ENCODE measurements around the gene EGR2. TPM values are rescaled to one million over a fixed set of nuclear protein-coding genes. Genes with fewer than 3 reads are reported as not detected.

Gene EGR2
- total and polyA plus RNA-seq, 10 of the 15 experiments (the other 5 are each of a cell fraction or from before 2014, with no cell fraction given): 8.3 to 56.5 (median 16.2) TPM

DNA sequence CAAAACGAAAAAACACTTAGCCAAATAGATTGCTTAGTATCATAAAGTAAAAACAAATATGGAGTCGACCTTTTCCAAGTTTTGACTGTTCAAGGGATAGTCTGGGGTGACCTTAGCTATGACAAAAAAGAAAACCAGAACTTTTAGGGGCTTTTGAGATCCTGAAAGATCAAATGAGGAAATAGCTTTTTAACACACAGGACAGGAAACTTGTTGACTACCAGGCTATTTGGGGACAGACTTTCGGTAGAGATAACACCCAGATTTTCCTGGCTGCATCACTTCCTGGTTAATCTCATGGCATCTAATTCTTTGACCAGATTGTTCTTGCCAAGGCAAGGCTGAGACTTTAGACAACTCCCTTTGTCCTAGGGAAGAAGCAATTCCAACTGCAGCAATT, 34.5 kb upstream of the EGR2 start:
- 0 out of 2 replicates have a peak overlapping the region, but pooled peaks have one; percentile 15 for H3K27ac ChIP-seq (ENCODE audit: control insufficient read depth, insufficient read depth)
- no peak overlapping the region for H3K4me3 ChIP-seq
- H3K9ac ChIP-seq (ENCODE audit: control insufficient read depth, insufficient read depth, low read length): no peak overlapping the region
- 14% methylated on average over 3 of the region's 3 CpGs for WGBS (ENCODE audit: insufficient coverage, insufficient replicate concordance, low lambda C conversion rate, missing lambda C conversion rate)
- CTCF ChIA-PET: interaction anchor here (1.0 to 1.5 kb wide), 5 partner anchors 9 to 307 kb away, joined by 3 to 10 read pairs (median 4); partner anchors contain the start of gene EGR2
- H3K4me2 ChIP-seq (ENCODE audit: control insufficient read depth, insufficient read depth): peak overlapping the region; percentile 53
- BruUV-seq (replicated peaks): no TSS peak
- H3K4me1 ChIP-seq (ENCODE audit: control insufficient read depth, insufficient read depth, low read length): peaks cover 37% of the 10 kb centered on the region
- H3K27me3 ChIP-seq (replicated peaks in 1 of 2; ENCODE audit: control insufficient read depth in 2 of 2, insufficient read depth in 2 of 2, low read length in 1 of 2): no peaks in the 10 kb centered on the region
- H3K79me2 ChIP-seq (ENCODE audit: control insufficient read depth, insufficient read depth, low read length): no peaks in the 10 kb centered on the region
- in situ Hi-C loops (cut with MboI): no loop called here
- SMC1A ChIA-PET (ENCODE audit: uncharacterized antibody, unreplicated experiment): interaction anchor here (0.6 to 4.6 kb wide), 7 partner anchors 8 to 307 kb away, joined by 3 to 22 read pairs (median 4); no protein-coding TSS in a partner anchor
- no peak for FAIRE-seq
- no peak for DNase-seq (ENCODE audit: low read depth, low spot score)
- H3K9me3 ChIP-seq (replicated peaks; ENCODE audit: control insufficient read depth, insufficient read depth, low read length): peaks cover 9% of the 10 kb centered on the region
- H4K20me1 ChIP-seq (ENCODE audit: control insufficient read depth, insufficient read depth): no peaks in the 10 kb centered on the region
- no peak overlapping the region for H2AFZ ChIP-seq (ENCODE audit: control insufficient read depth, low read depth, low read length)
- RAD21 ChIA-PET (ENCODE audit: unreplicated experiment): interaction anchor here (1.2 to 4.7 kb wide), 3 partner anchors 33 to 61 kb away, joined by 3 to 33 read pairs (median 4); partner anchors contain the start of gene EGR2
- no peaks in the 10 kb centered on the region for H3K36me3 ChIP-seq (ENCODE audit: control insufficient read depth in 2 of 2, insufficient read depth in 2 of 2, low read length in 1 of 2)
- peak; percentile 4; the same call in 2 of the 3 replicates for ATAC-seq
- POLR2A ChIA-PET: no interaction called here
- intact Hi-C loops (cut with micrococcal nuclease; ENCODE audit: unreplicated experiment): loop anchor here (5.0 to 10.0 kb wide), 2 partner anchors 142 to 304 kb away; no protein-coding TSS in a partner anchor
- TF ChIP-seq ETV6 (conservative IDR thresholded peaks at IDR 0.05 in 1 of 2, IDR thresholded peaks at IDR 0.05 in 1 of 2; ENCODE audit: borderline replicate concordance in 1 of 2, low read depth in 1 of 2) (peak in 1 of 2 experiments; percentile 55; a peak in 1 of 4 replicates), NFIC (IDR thresholded peaks at IDR 0.05; ENCODE audit: low read depth, low read length) (peak; percentile 72; the same call in 1 of the 2 replicates), SPI1 (IDR thresholded peaks at IDR 0.05; ENCODE audit: borderline replicate concordance, insufficient read depth, low read depth, low read length) (peak; percentile 44; the same call in 1 of the 2 replicates), JUNB (IDR thresholded peaks at IDR 0.05) (peak; percentile 54), FOXM1 (IDR thresholded peaks at IDR 0.05; ENCODE audit: low read depth, low read length) (0 out of 2 replicates have a peak, but pooled peaks have one; percentile 49), IKZF1 (conservative IDR thresholded peaks at IDR 0.05) (peak; percentile 60), IKZF2 (IDR thresholded peaks at IDR 0.05) (peak; percentile 64 to 73), MEF2A (IDR thresholded peaks at IDR 0.05; ENCODE audit: insufficient read depth, low read depth, low read length) (peak; percentile 79), KLF5 (IDR thresholded peaks at IDR 0.05; ENCODE audit: partially characterized antibody) (no peak), RUNX3 (IDR thresholded peaks at IDR 0.05; ENCODE audit: low read length) (peak; percentile 67), CREM (IDR thresholded peaks at IDR 0.05; ENCODE audit: low read depth) (peak; percentile 12; the same call in 1 of the 2 replicates), NR2F1 (conservative IDR thresholded peaks at IDR 0.05) (no peak), CREB1 (IDR thresholded peaks at IDR 0.05; ENCODE audit: low read depth) (0 out of 2 replicates have a peak, but pooled peaks have one; percentile 8), MEF2B (IDR thresholded peaks at IDR 0.05; ENCODE audit: partially characterized antibody, poor library complexity, severe bottlenecking) (peak; percentile 16), MYB (IDR thresholded peaks at IDR 0.05; ENCODE audit: borderline replicate concordance, low read depth, low read length) (no peak)
- TF ChIP-seq, protein P1, sequence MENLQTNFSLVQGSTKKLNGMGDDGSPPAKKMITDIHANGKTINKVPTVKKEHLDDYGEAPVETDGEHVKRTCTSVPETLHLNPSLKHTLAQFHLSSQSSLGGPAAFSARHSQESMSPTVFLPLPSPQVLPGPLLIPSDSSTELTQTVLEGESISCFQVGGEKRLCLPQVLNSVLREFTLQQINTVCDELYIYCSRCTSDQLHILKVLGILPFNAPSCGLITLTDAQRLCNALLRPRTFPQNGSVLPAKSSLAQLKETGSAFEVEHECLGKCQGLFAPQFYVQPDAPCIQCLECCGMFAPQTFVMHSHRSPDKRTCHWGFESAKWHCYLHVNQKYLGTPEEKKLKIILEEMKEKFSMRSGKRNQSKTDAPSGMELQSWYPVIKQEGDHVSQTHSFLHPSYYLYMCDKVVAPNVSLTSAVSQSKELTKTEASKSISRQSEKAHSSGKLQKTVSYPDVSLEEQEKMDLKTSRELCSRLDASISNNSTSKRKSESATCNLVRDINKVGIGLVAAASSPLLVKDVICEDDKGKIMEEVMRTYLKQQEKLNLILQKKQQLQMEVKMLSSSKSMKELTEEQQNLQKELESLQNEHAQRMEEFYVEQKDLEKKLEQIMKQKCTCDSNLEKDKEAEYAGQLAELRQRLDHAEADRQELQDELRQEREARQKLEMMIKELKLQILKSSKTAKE (IDR thresholded peaks at IDR 0.05; ENCODE audit: low read depth, poor library complexity, severe bottlenecking): peak; percentile 52
- TF ChIP-seq, protein P2, sequence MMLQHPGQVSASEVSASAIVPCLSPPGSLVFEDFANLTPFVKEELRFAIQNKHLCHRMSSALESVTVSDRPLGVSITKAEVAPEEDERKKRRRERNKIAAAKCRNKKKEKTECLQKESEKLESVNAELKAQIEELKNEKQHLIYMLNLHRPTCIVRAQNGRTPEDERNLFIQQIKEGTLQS (IDR thresholded peaks at IDR 0.05; ENCODE audit: borderline replicate concordance, extremely low read depth, low read depth, low read length): no peak
- TF ChIP-seq, protein P3, sequence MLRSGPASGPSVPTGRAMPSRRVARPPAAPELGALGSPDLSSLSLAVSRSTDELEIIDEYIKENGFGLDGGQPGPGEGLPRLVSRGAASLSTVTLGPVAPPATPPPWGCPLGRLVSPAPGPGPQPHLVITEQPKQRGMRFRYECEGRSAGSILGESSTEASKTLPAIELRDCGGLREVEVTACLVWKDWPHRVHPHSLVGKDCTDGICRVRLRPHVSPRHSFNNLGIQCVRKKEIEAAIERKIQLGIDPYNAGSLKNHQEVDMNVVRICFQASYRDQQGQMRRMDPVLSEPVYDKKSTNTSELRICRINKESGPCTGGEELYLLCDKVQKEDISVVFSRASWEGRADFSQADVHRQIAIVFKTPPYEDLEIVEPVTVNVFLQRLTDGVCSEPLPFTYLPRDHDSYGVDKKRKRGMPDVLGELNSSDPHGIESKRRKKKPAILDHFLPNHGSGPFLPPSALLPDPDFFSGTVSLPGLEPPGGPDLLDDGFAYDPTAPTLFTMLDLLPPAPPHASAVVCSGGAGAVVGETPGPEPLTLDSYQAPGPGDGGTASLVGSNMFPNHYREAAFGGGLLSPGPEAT (IDR thresholded peaks at IDR 0.05; ENCODE audit: low read depth): peak; percentile 57; the same call in 1 of the 2 replicates

Data from GM12878 (cell line).